Endothelial cell of umbilical vein (primary cell): ENCODE data around the gene CERS6. TPM values are rescaled to one million over a fixed set of nuclear protein-coding genes. Genes with fewer than 3 reads are reported as not detected.

Source experiments
- BruUV-seq: library from RNA; stranded (reverse); fragments of 400-500 nt; replicated peaks from 2 replicates; lab custom pipeline; 2021; lab: Mats Ljungman, UMichigan
- CTCF ChIA-PET: fragments of 300-600, 350-600 bp; sonication (Branson Sonifier 250); formaldehyde crosslinking; loops from one replicate; lab custom pipeline; 2021; ENCODE audit warnings: antibody characterized with exemption, inconsistent platforms; lab: Charles Lee
- POLR2A ChIA-PET: fragments of 300-600, 350-600 bp; sonication (Branson Sonifier 250); formaldehyde crosslinking; loops from one replicate; lab custom pipeline; 2021; ENCODE audit warnings: antibody characterized with exemption, inconsistent platforms; lab: Charles Lee
- DNase-seq: peaks from one replicate; pipeline ENCODE4 v3.0.0-alpha.2; 2011; ENCODE audit warnings: low read depth, low spot score
- FAIRE-seq: peaks from 2 replicates; lab custom pipeline; 2011; peaks lifted over from hg19 to GRCh38; lab: Jason Lieb, UNC
- H2AFZ ChIP-seq: 2 replicates; pipeline ENCODE4 v1.6.0; 2012; ENCODE audit warnings: low read depth, low read length, control low read depth, inconsistent platforms
- H3K27ac ChIP-seq: 2 replicates; pipeline ENCODE4 v1.5.1; 2011; ENCODE audit warnings: low read depth, mild to moderate bottlenecking, control low read depth, low read length, moderate library complexity; ENCODE audit not compliant: insufficient read depth
- H3K27me3 ChIP-seq, 2 experiments: 2 replicates each; pipeline versions ENCODE4 v1.6.0 to v1.6.1; 2011; ENCODE audit warnings: low read length in 2 of 2, mixed read lengths in 1 of 2; ENCODE audit not compliant: control insufficient read depth in 2 of 2, insufficient read depth in 2 of 2
- H3K36me3 ChIP-seq, 2 experiments: 2 replicates in 1 of 2; 3 replicates in 1 of 2; pipeline ENCODE4 v1.5.1; 2011; ENCODE audit warnings: low read length in 2 of 2, mild to moderate bottlenecking in 1 of 2, moderate library complexity in 1 of 2; ENCODE audit not compliant: control insufficient read depth in 2 of 2, insufficient read depth in 2 of 2; ENCODE audit errors: extremely low read depth in 1 of 2
- H3K4me1 ChIP-seq: 3 replicates; pipeline ENCODE4 v1.5.1; 2011; ENCODE audit warnings: mild to moderate bottlenecking, low read length; ENCODE audit not compliant: control insufficient read depth, insufficient read depth; ENCODE audit errors: extremely low read depth
- H3K4me2 ChIP-seq: 2 replicates; pipeline ENCODE4 v1.6.1; 2011; ENCODE audit warnings: low read length, control low read depth, mixed read lengths; ENCODE audit not compliant: insufficient read depth
- H3K4me3 ChIP-seq, 3 experiments: fragments of 200-600 bp in 1 of 3; sonication (generic), shearing (Covaris generic) in 1 of 3; replicated peaks in 1 of 3; 2 replicates each; pipeline ENCODE4 v1.5.1; 2011 to 2016; ENCODE audit warnings: control low read depth in 3 of 3, low read length in 3 of 3, mild to moderate bottlenecking in 2 of 3, inconsistent platforms in 1 of 3, low read depth in 1 of 3, moderate library complexity in 1 of 3; ENCODE audit not compliant: insufficient read depth in 1 of 3
- H3K79me2 ChIP-seq: 2 replicates; pipeline ENCODE4 v1.6.0; 2012; ENCODE audit warnings: low read length, inconsistent platforms; ENCODE audit not compliant: control insufficient read depth, insufficient read depth
- H3K9ac ChIP-seq: replicated peaks from 2 replicates; pipeline ENCODE3; 2011; ENCODE audit warnings: low read length, control low read depth; ENCODE audit not compliant: insufficient read depth; ENCODE audit errors: extremely low read depth
- H3K9me1 ChIP-seq: replicated peaks from 3 replicates; pipeline ENCODE4 v1.6.0; 2011; ENCODE audit warnings: mild to moderate bottlenecking, low read length; ENCODE audit not compliant: control insufficient read depth, insufficient read depth; ENCODE audit errors: extremely low read depth
- H3K9me3 ChIP-seq: replicated peaks from 2 replicates; pipeline ENCODE4 v1.5.1; 2012; ENCODE audit warnings: low read length, inconsistent platforms; ENCODE audit not compliant: control insufficient read depth, insufficient read depth
- H4K20me1 ChIP-seq: replicated peaks from 2 replicates; pipeline ENCODE3; 2011; ENCODE audit warnings: mild to moderate bottlenecking, low read length; ENCODE audit not compliant: control insufficient read depth, insufficient read depth; ENCODE audit errors: extremely low read depth
- CTCF ChIP-seq, 2 donors: IDR thresholded peaks; 1 replicate in 1 of 2; 2 replicates in 1 of 2; pipeline ENCODE4 v1.5.1; 2011; ENCODE audit warnings: low read length in 2 of 2, mild to moderate bottlenecking in 2 of 2, moderate library complexity in 2 of 2, control low read depth in 1 of 2, inconsistent platforms in 1 of 2, low read depth in 1 of 2; ENCODE audit not compliant: insufficient read depth in 1 of 2; ENCODE audit errors: extremely low read depth in 1 of 2
- EZH2 ChIP-seq: IDR thresholded peaks from 2 replicates; pipeline ENCODE4 v1.6.1; 2012; ENCODE audit warnings: borderline replicate concordance, low read depth, mild to moderate bottlenecking, moderate library complexity, low read length, inconsistent platforms; ENCODE audit not compliant: severe bottlenecking
- FOS ChIP-seq: IDR thresholded peaks from 2 replicates; pipeline ENCODE4 v1.6.1; 2011; ENCODE audit warnings: mild to moderate bottlenecking, low read length, moderate library complexity, borderline replicate concordance; ENCODE audit not compliant: insufficient read depth
- GATA2 ChIP-seq: IDR thresholded peaks from 2 replicates; pipeline ENCODE4 v1.7.0; 2011; ENCODE audit warnings: low read depth, mild to moderate bottlenecking, moderate library complexity, mixed read lengths, low read length; ENCODE audit not compliant: insufficient read length, insufficient read depth
- JUN ChIP-seq: IDR thresholded peaks from 2 replicates; pipeline ENCODE4 v1.6.1; 2011; ENCODE audit warnings: borderline replicate concordance, low read depth; ENCODE audit not compliant: insufficient read length, insufficient read depth
- MAX ChIP-seq: IDR thresholded peaks from 2 replicates; pipeline ENCODE4 v1.6.1; 2011; ENCODE audit not compliant: insufficient read depth, insufficient read length
- MYC ChIP-seq: IDR thresholded peaks from one replicate; pipeline ENCODE4 v1.6.1; 2011; ENCODE audit warnings: mild to moderate bottlenecking, low read depth, low read length
- POLR2A ChIP-seq: IDR thresholded peaks from 2 replicates; pipeline ENCODE4 v1.6.1; 2012; ENCODE audit warnings: low read depth, mild to moderate bottlenecking, control low read depth, low read length
- POLR2AphosphoS5 ChIP-seq: IDR thresholded peaks from 2 replicates; pipeline ENCODE4 v1.6.1; 2012; ENCODE audit warnings: low read depth, mild to moderate bottlenecking, control low read depth, low read length, moderate library complexity; ENCODE audit not compliant: insufficient read depth
- dilution Hi-C: fragments of 300-500 bp; cut with MboI; formaldehyde crosslinking; loops from one replicate; pipeline ENCODE4 v1.15.0; 2019; ENCODE audit warnings: low sequenced_read_pairs; ENCODE audit not compliant: extremely low pct_ligation_motif_present
- intact Hi-C: fragments of 100-400 bp; cut with micrococcal nuclease; formaldehyde crosslinking; loops from one replicate; pipeline ENCODE4 v1.10.0; 2022
- polyA plus RNA-seq, 4 experiments: library from polyadenylated mRNA; depleted of rRNA in 3 of 4; stranded (reverse) in 3 of 4; unstranded in 1 of 4; fragments of >200 nt; gene quantifications; 2 replicates each; pipeline versions ENCODE4 v1.2.1 to v1.2.3, GENCODE V29; 2011 to 2012; ENCODE audit warnings: missing spikeins in 1 of 4
- total RNA-seq: library from RNA; stranded (reverse); gene quantifications from 2 replicates; pipeline ENCODE4 v1.2.3, GENCODE V29; 2021

The CERS6 gene
- total and polyA plus RNA-seq, 2 donors (not counting 3 experiments of a cell fraction or from before 2014, with no cell fraction given), result 2.7 to 11.7 TPM

- intact Hi-C loops (no loop called here), dilution Hi-C loops (no loop called here)
- Histone ChIP-seq H4K20me1 (no peaks in the 10 kb centered on the region), H3K9ac (no peak overlapping the region), H3K4me1 (no peaks in the 10 kb centered on the region), H3K9me3 (no peaks in the 10 kb centered on the region), H3K36me3 (no peaks in the 10 kb centered on the region), H3K79me2 (no peaks in the 10 kb centered on the region), H3K4me2 (no peak overlapping the region), H3K9me1 (no peaks in the 10 kb centered on the region), H3K27ac (no peak overlapping the region), H2AFZ (no peak overlapping the region), H3K27me3 (no peaks in the 10 kb centered on the region), H3K4me3 (no peak overlapping the region)
- BruUV-seq, result no TSS peak
- TF ChIP-seq CTCF (IDR thresholded peaks at IDR 0.05; ENCODE audit: extremely low read depth in 1 of 2, insufficient read depth in 1 of 2, low read depth in 1 of 2, low read length in 2 of 2), result no peak
- TF ChIP-seq FOS, result no peak
- TF ChIP-seq EZH2, result no peak
- no peak for TF ChIP-seq MAX
- TF ChIP-seq POLR2A, result no peak
- no peak for TF ChIP-seq GATA2
- TF ChIP-seq MYC, result no peak
- no peak for TF ChIP-seq JUN
- no peak for TF ChIP-seq POLR2AphosphoS5
- DNase-seq (no peak), FAIRE-seq (no peak)
- POLR2A ChIA-PET, result no interaction called here
- CTCF ChIA-PET, result interaction anchor here (0.9 kb wide), 1 partner anchor 14 kb away, joined by 3 read pairs; no protein-coding TSS in a partner anchor
Measured at GRCh38 chr2:168666339-168666738, 210.3 kb downstream of the CERS6 start.
